Measurements from ENCODE around the gene CYB5R4. TPM values are rescaled to one million over a fixed set of nuclear protein-coding genes. Genes with fewer than 3 reads are reported as not detected.

Gene CYB5R4
- total RNA-seq, 1 experiment from 2014 or later: 24.0 TPM

DNA sequence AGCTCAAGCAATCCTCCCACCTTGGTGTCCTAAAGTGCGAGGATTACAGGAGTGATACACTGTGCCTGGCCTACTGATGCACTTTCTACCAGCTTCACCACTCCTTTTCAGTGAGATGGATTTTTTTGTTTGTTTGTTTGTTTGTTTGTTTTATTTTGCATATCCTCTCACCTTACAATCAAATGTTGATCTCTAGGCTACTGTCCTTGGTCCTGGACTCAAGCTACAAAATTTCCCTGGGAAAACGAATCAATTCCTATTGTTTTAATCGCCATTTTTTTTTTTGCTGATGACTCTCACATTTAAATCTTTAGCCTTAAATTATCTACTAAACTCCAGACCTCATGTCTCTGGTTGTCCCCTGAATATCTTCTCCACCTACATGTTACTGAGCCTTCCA is 9.9 kb upstream of the CYB5R4 start:
- POLR2A ChIA-PET: interaction anchor here (0.7 kb wide), 1 partner anchor 512 kb away, joined by 6 read pairs; no protein-coding TSS in a partner anchor
- no peak for TF ChIP-seq SIN3A (IDR thresholded peaks at IDR 0.05; ENCODE audit: low read depth)
- TF ChIP-seq, protein P1, sequence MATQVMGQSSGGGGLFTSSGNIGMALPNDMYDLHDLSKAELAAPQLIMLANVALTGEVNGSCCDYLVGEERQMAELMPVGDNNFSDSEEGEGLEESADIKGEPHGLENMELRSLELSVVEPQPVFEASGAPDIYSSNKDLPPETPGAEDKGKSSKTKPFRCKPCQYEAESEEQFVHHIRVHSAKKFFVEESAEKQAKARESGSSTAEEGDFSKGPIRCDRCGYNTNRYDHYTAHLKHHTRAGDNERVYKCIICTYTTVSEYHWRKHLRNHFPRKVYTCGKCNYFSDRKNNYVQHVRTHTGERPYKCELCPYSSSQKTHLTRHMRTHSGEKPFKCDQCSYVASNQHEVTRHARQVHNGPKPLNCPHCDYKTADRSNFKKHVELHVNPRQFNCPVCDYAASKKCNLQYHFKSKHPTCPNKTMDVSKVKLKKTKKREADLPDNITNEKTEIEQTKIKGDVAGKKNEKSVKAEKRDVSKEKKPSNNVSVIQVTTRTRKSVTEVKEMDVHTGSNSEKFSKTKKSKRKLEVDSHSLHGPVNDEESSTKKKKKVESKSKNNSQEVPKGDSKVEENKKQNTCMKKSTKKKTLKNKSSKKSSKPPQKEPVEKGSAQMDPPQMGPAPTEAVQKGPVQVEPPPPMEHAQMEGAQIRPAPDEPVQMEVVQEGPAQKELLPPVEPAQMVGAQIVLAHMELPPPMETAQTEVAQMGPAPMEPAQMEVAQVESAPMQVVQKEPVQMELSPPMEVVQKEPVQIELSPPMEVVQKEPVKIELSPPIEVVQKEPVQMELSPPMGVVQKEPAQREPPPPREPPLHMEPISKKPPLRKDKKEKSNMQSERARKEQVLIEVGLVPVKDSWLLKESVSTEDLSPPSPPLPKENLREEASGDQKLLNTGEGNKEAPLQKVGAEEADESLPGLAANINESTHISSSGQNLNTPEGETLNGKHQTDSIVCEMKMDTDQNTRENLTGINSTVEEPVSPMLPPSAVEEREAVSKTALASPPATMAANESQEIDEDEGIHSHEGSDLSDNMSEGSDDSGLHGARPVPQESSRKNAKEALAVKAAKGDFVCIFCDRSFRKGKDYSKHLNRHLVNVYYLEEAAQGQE (IDR thresholded peaks at IDR 0.05; ENCODE audit: low read depth): peak; percentile 42
- Histone ChIP-seq H3K4me1 (ENCODE audit: control insufficient read depth in 1 of 2, insufficient read depth in 2 of 2, low read length in 2 of 2) (no peaks in the 10 kb centered on the region), H3K79me2 (ENCODE audit: insufficient read depth, low read length) (no peaks in the 10 kb centered on the region), H2AFZ (ENCODE audit: low read depth, low read length, poor library complexity, severe bottlenecking) (no peak overlapping the region), H3K9me3 (ENCODE audit: control insufficient read depth in 1 of 2, insufficient read depth in 1 of 2, low read depth in 1 of 2, low read length in 2 of 2) (no peaks in the 10 kb centered on the region), H3K9me2 (ENCODE audit: insufficient read depth) (no peaks in the 10 kb centered on the region), H3K9ac (ENCODE audit: low read length) (no peak overlapping the region), H3K27ac (ENCODE audit: low read depth, low read length) (no peak overlapping the region), H3K27me3 (ENCODE audit: insufficient read depth, low read length) (no peaks in the 10 kb centered on the region), H4K20me1 (ENCODE audit: insufficient read depth) (no peaks in the 10 kb centered on the region), H3K36me3 (ENCODE audit: control insufficient read depth in 1 of 2, insufficient read depth in 2 of 2, low read length in 2 of 2) (no peaks in the 10 kb centered on the region), H3K4me2 (ENCODE audit: low read length) (no peak overlapping the region), H3K4me3 (replicated peaks in 1 of 2; ENCODE audit: low read depth in 1 of 2, low read length in 2 of 2) (no peak overlapping the region)
- no peak for DNase-seq (ENCODE audit: low read depth, low spot score)
- no TSS peak for BruUV-seq (replicated peaks)
- intact Hi-C loops (cut with micrococcal nuclease): no loop called here
- CTCF ChIA-PET: no interaction called here
- no peak for ATAC-seq
- RAD21 ChIA-PET (ENCODE audit: low non-redundant PET in 1 of 2, low total read pairs in 2 of 2, uncharacterized antibody in 2 of 2, unreplicated experiment in 2 of 2): no interaction called here

DNA sequence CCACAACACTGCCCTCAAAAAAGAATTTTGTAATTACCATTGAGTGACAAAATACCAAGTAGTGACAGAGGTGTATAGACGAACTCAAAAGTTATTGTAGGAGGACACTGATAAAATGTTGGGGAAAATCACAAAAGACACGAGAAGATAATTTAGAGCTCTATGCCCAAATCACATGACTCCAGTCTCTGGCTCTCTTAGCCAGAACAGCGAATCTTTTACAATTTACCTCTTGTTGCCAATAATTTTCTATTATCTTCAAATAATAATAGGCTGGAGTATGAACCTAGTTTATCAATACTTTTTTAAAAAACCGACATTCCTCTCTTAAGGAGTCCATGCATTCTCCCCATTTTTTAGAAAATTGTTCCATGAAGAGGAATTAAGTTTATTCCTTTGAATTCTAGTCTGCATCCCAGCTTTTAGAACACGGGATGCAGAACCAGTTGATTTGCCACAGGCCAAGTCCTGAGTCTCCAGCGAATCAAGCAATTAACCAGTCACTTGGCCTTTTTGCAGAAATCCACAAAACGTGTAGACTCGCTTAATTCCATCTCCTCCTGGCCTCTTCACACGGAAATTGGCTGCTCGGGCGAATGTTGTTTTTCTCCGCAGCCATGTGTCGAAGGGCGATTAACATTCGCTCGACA is 6.8 kb upstream of the CYB5R4 start:
- CTCF ChIA-PET: no interaction called here

More for the DNA sequence above, 6.8 kb upstream of the CYB5R4 start:
- no peak overlapping the region for H3K9ac ChIP-seq (ENCODE audit: low read length)
- TF ChIP-seq ZNF274 (IDR thresholded peaks at IDR 0.05; ENCODE audit: low read depth, low read length) (no peak), POLR2AphosphoS5 (IDR thresholded peaks at IDR 0.05; ENCODE audit: low read depth, low read length) (no peak), JUND (IDR thresholded peaks at IDR 0.05) (no peak), ZFX (IDR thresholded peaks at IDR 0.05) (no peak)
- TF ChIP-seq, protein P2, sequence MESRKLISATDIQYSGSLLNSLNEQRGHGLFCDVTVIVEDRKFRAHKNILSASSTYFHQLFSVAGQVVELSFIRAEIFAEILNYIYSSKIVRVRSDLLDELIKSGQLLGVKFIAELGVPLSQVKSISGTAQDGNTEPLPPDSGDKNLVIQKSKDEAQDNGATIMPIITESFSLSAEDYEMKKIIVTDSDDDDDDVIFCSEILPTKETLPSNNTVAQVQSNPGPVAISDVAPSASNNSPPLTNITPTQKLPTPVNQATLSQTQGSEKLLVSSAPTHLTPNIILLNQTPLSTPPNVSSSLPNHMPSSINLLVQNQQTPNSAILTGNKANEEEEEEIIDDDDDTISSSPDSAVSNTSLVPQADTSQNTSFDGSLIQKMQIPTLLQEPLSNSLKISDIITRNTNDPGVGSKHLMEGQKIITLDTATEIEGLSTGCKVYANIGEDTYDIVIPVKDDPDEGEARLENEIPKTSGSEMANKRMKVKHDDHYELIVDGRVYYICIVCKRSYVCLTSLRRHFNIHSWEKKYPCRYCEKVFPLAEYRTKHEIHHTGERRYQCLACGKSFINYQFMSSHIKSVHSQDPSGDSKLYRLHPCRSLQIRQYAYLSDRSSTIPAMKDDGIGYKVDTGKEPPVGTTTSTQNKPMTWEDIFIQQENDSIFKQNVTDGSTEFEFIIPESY (IDR thresholded peaks at IDR 0.05; ENCODE audit: extremely low read depth, insufficient replicate concordance, low read length): no peak
- no peak for DNase-seq (ENCODE audit: low read depth, low spot score)
- ChIA-PET RAD21 (ENCODE audit: low non-redundant PET in 1 of 2, low total read pairs in 2 of 2, uncharacterized antibody in 2 of 2, unreplicated experiment in 2 of 2) (no interaction called here), POLR2A (no interaction called here)
- H4K20me1 ChIP-seq (ENCODE audit: insufficient read depth): no peaks in the 10 kb centered on the region
- H3K4me3 ChIP-seq (replicated peaks in 1 of 2; ENCODE audit: low read depth in 1 of 2, low read length in 2 of 2): no peak overlapping the region
- intact Hi-C loops (cut with micrococcal nuclease): no loop called here
- H3K4me1 ChIP-seq (ENCODE audit: control insufficient read depth in 1 of 2, insufficient read depth in 2 of 2, low read length in 2 of 2): no peaks in the 10 kb centered on the region
- no TSS peak for BruUV-seq (replicated peaks)
- no peak for ATAC-seq
- H3K4me2 ChIP-seq (ENCODE audit: low read length): no peak overlapping the region
- H3K9me3 ChIP-seq (ENCODE audit: control insufficient read depth in 1 of 2, insufficient read depth in 1 of 2, low read depth in 1 of 2, low read length in 2 of 2): no peaks in the 10 kb centered on the region
- no peaks in the 10 kb centered on the region; the same call in 1 of the 2 replicates for H3K27me3 ChIP-seq (ENCODE audit: insufficient read depth, low read length)
- H3K9me2 ChIP-seq (ENCODE audit: insufficient read depth): no peaks in the 10 kb centered on the region
- H3K79me2 ChIP-seq (ENCODE audit: insufficient read depth, low read length): no peaks in the 10 kb centered on the region
- H3K36me3 ChIP-seq (ENCODE audit: control insufficient read depth in 1 of 2, insufficient read depth in 2 of 2, low read length in 2 of 2): no peaks in the 10 kb centered on the region
- H2AFZ ChIP-seq (ENCODE audit: low read depth, low read length, poor library complexity, severe bottlenecking): no peak overlapping the region
- H3K27ac ChIP-seq (ENCODE audit: low read depth, low read length): no peak overlapping the region

Data from HCT116 (cell line).